Heart left ventricle (tissue), 16 donors: Measurements from ENCODE around the gene GANC. TPM values are rescaled to one million over a fixed set of nuclear protein-coding genes. Genes with fewer than 3 reads are reported as not detected.
A peak's percentile ranks its signal among the peaks of the same experiment; 100 is the strongest.

Source experiments
- ATAC-seq, 4 donors: fragments of 200-7000 bp; cut with Tn5 transposase; one replicate each; pipeline ENCODE4 v1.9.1; 2020 to 2022; ENCODE audit warnings: moderate library complexity in 4 of 4, mild to moderate bottlenecking in 3 of 4, moderate number of reproducible peaks in 1 of 4
- DNase-seq, 5 donors: peaks; one replicate each; pipeline ENCODE4 v3.0.0-alpha.2; 2020
- H3K27ac ChIP-seq, 12 donors: fragments of 200-600 bp; sonication (generic) in 4 of 12; one replicate each; pipeline versions ENCODE4 v1.5.0 to v1.8.0; 2016 to 2022; ENCODE audit warnings: mild to moderate bottlenecking in 2 of 12
- H3K27me3 ChIP-seq, 9 donors: fragments of 200-600 bp; sonication (generic) in 2 of 9; one replicate each; pipeline versions ENCODE4 v1.5.1 to v1.8.0; 2016 to 2022; ENCODE audit warnings: mild to moderate bottlenecking in 3 of 9
- H3K36me3 ChIP-seq, 9 donors: fragments of 200-600 bp; sonication (generic) in 2 of 9; one replicate each; pipeline versions ENCODE4 v1.5.0 to v1.8.0; 2018 to 2022; ENCODE audit warnings: mild to moderate bottlenecking in 2 of 9
- H3K4me1 ChIP-seq, 12 donors: fragments of 200-600 bp; sonication (generic) in 4 of 12; one replicate each; pipeline versions ENCODE4 v1.5.0 to v1.8.0; 2016 to 2022; ENCODE audit warnings: mild to moderate bottlenecking in 3 of 12
- H3K4me3 ChIP-seq, 12 donors: fragments of 200-600 bp; sonication (generic) in 4 of 12; one replicate each; pipeline versions ENCODE4 v1.5.0 to v1.8.0; 2017 to 2022; ENCODE audit warnings: mild to moderate bottlenecking in 9 of 12, moderate library complexity in 4 of 12
- H3K9me3 ChIP-seq, 12 donors: fragments of 200-600 bp; sonication (generic) in 4 of 12; one replicate each; pipeline versions ENCODE4 v1.5.0 to v1.8.0; 2016 to 2022; ENCODE audit warnings: mild to moderate bottlenecking in 1 of 12
- POLR2A ChIP-seq, 2 donors: fragments of 450-650 bp; IDR thresholded peaks; one replicate each; pipeline ENCODE4 v1.6.1; 2017; ENCODE audit warnings: antibody characterized with exemption in 2 of 2, mild to moderate bottlenecking in 2 of 2, moderate library complexity in 2 of 2
- WGBS, 4 donors: extraction: QIAGEN DNeasy Blood & Tissue Kit in 2 of 4; methylation state at CpG; one replicate each; pipeline versions ENCODE4 v1.1.5 to v1.1.7; 2013 to 2018; 5-methylcytosine and 5-hydroxymethylcytosine counted together
- intact Hi-C, 10 donors: fragments of 100-400 bp; cut with DNase I; formaldehyde crosslinking; loops; one replicate each; pipeline versions ENCODE4 v1.11.1 to v1.14.2; 2022
- polyA plus RNA-seq, 2 donors: library from polyadenylated mRNA; stranded (reverse); fragments of 200-250 nt; gene quantifications; one replicate each; pipeline ENCODE4 v1.2.3, GENCODE V29; 2013
- total RNA-seq, 9 donors: library from RNA; depleted of rRNA in 2 of 9; stranded (reverse); fragments of >200 nt in 2 of 9; fragmentation: NEBNext Ultra II Directional in 3 of 9; extraction: Animal tissue kit (Norgen Biotek cat#: 25700) in 3 of 9; gene quantifications; one replicate each; pipeline versions ENCODE4 v1.1.0 to v1.2.4, GENCODE V29; 2016 to 2023
- TF ChIP-seq, protein P1 (sequence below), 12 donors: fragments of 200-600 bp; sonication (generic) in 4 of 12; IDR thresholded peaks; one replicate each; pipeline versions ENCODE4 v1.5.0 to v1.8.0; 2018 to 2022; ENCODE audit warnings: antibody characterized with exemption in 12 of 12, mild to moderate bottlenecking in 5 of 12
- donor health status: ischemic (EF 13 %, LVEDD 7.1; RV severe dilation, severe dysfunction).
- donor health status: healthy with polysubstance abuse.
- donor health status: DM: no; HTN: yes; CAD: no.
- donor health status: DM: no; HTN: no; CAD: no.
- donor health status: ischemic (EF 25% LVEDD 6.9; RV normal size, moderate dysfunction).
- donor health status: ischemic (EF 25% LVEDD 5.7; RV mildly dilated, moderate dysfunction).
- donor health status: healthy.
- donor health status: DM: yes; HTN: yes; CAD: no.
- donor health status: ischemic (EF 35%, LVEDD 5.7; RV mildly dilated, moderate dysfunction).
- donor health status: nonischemic (EF 11% LVEDD 7.7; RV severe dilation, severe dysfunction).
- donor health status: DM: yes; HTN: yes; CAD: no.
- donor health status: PGD.
- donor health status: ischemic (EF 29% LVEDD 5.4; RV normal size, mild dysfunction).
- donor health status: nonischemic (EF 23%, LVEDD 6.1; RV moderate dilation, normal function).

Gene GANC
- total and polyA plus RNA-seq, 11 donors, result 6.8 to 30.2 (median 17.0) TPM

DNA sequence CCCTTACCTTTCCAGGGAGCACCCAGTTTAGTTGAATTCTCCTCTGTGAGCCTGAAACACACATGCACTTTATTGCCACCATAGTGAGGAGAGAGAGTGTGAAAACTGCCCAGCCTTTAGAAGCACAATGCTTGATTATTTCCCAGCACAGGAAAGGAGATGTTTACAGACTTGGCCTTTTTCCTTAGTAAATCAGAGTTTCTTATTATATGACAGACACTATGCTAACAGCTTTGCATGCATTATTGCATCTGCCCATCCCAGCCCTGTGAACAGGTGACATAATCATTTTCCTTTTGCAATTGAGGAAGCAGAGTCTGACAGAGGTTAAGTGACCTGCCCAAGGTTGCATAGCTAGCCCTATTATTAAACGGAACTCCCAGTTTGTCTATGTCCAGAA, 122.8 kb downstream of the GANC start:
- no peaks in the 10 kb centered on the region for H3K9me3 ChIP-seq
- H3K27ac ChIP-seq, result no peak overlapping the region
- 75 to 91% (median 80%) methylated on average over 1 of the region's 1 CpG for WGBS, 4 donors
- no peaks in the 10 kb centered on the region for H3K4me1 ChIP-seq
- H3K27me3 ChIP-seq, result no peaks in the 10 kb centered on the region
- H3K36me3 ChIP-seq, result peaks cover 0 to 27% (median 5%) of the 10 kb centered on the region in 9 donors
- H3K4me3 ChIP-seq, result no peak overlapping the region
- TF ChIP-seq, protein P1, sequence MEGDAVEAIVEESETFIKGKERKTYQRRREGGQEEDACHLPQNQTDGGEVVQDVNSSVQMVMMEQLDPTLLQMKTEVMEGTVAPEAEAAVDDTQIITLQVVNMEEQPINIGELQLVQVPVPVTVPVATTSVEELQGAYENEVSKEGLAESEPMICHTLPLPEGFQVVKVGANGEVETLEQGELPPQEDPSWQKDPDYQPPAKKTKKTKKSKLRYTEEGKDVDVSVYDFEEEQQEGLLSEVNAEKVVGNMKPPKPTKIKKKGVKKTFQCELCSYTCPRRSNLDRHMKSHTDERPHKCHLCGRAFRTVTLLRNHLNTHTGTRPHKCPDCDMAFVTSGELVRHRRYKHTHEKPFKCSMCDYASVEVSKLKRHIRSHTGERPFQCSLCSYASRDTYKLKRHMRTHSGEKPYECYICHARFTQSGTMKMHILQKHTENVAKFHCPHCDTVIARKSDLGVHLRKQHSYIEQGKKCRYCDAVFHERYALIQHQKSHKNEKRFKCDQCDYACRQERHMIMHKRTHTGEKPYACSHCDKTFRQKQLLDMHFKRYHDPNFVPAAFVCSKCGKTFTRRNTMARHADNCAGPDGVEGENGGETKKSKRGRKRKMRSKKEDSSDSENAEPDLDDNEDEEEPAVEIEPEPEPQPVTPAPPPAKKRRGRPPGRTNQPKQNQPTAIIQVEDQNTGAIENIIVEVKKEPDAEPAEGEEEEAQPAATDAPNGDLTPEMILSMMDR (IDR thresholded peaks at IDR 0.05), result no peak
- TF ChIP-seq POLR2A (IDR thresholded peaks at IDR 0.05), result no peak
- intact Hi-C loops, result no loop called here
- ATAC-seq (no peak), DNase-seq (no peak)

DNA sequence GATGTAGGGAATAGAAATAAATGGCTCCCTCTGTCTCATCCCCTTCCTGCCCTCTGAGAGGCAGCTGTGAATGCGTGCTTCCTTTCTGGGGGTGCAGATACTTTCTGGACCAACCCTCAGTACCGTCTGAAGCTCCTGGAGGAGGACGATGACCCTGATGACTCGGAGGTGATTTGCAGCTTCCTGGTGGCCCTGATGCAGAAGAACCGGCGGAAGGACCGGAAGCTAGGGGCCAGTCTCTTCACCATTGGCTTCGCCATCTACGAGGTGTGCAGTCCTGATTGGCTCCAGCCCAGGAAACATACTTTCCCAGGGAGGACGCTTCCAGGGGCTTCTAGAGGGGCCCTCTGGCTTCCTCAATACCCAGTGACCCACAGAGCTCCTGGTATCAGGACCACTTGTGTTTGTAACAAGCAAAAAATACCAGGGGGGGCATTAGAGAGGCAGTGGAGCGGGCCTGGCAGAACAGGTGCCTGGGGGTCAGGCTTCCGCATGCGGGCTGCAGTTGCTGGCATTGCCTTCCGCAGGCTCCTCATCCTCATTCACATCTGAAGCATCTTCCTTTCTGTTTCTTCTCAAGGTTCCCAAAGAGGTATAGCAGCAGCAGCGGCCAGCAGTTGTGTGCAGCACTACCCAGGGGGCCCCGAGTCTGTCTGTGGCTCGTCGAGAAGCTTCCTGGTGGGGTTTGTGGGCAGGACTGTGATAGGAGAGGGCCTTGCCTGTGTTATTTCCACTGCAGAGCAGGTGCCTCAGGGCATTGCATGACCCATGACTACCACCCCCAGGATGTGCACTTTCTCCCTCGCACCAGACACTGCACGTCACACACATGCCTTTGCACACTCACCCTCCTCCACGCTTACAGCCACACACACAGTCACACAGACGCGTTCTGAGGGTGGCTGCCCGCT, 128.8 kb downstream of the GANC start:
- Histone ChIP-seq H3K4me3 (no peak overlapping the region), H3K4me1 (peaks cover 0 to 8% (median 0%) of the 10 kb centered on the region in 12 donors), H3K27me3 (no peaks in the 10 kb centered on the region), H3K9me3 (no peaks in the 10 kb centered on the region), H3K36me3 (peaks cover 0 to 58% (median 19%) of the 10 kb centered on the region in 9 donors), H3K27ac (no peak overlapping the region)
- ATAC-seq (no peak), DNase-seq (no peak)
- intact Hi-C loops, result no loop called here
- 81 to 91% (median 87%) methylated on average over 21 to 24 of the region's 24 CpGs for WGBS, 4 donors
- TF ChIP-seq, protein P1 (IDR thresholded peaks at IDR 0.05), result no peak
- no peak for TF ChIP-seq POLR2A (IDR thresholded peaks at IDR 0.05)

DNA sequence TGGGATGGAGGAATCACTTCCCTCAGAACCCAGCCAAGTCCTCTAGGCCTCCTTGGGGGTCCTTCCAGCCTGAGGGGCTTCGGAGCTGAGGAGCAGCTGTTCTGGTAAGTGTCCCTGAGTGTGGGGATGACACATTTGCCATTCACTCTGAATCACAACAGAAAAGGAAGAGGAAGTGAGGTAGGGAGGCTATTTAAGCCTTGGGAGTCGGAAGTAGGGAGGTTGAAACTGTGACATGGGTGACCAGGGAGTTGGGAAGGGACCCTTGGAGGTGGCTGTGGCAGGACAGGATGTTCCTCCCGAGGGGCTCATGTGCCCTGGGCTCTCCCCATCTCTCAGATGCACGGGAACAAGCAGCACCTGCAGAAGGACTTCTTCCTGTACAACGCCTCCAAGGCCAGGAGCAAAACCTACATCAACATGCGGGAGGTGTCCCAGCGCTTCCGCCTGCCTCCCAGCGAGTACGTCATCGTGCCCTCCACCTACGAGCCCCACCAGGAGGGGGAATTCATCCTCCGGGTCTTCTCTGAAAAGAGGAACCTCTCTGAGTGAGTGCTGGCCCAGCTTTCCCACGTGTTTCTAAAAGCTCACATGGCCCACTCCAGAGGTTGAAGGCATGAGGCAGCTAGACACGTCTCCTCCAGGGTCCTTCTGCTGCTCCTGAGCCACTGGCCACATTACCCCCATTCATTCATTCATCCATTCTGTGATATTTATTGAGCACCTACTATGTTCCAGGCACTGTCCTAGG, 129.6 kb downstream of the GANC start:
- no peak overlapping the region for H3K4me3 ChIP-seq
- WGBS, 4 donors, result 84 to 91% (median 87%) methylated on average over 15 of the region's 15 CpGs
- peaks cover 0 to 56% (median 19%) of the 10 kb centered on the region in 9 donors for H3K36me3 ChIP-seq
- TF ChIP-seq POLR2A (IDR thresholded peaks at IDR 0.05), result no peak
- TF ChIP-seq, protein P1 (IDR thresholded peaks at IDR 0.05), result no peak
- DNase-seq (no peak), ATAC-seq (peak in 1 of 4 donors; percentile 29)
- H3K9me3 ChIP-seq, result no peaks in the 10 kb centered on the region
- H3K27me3 ChIP-seq, result no peaks in the 10 kb centered on the region
- H3K27ac ChIP-seq, result no peak overlapping the region
- intact Hi-C loops, result no loop called here
- H3K4me1 ChIP-seq, result peaks cover 0 to 8% (median 0%) of the 10 kb centered on the region in 12 donors

DNA sequence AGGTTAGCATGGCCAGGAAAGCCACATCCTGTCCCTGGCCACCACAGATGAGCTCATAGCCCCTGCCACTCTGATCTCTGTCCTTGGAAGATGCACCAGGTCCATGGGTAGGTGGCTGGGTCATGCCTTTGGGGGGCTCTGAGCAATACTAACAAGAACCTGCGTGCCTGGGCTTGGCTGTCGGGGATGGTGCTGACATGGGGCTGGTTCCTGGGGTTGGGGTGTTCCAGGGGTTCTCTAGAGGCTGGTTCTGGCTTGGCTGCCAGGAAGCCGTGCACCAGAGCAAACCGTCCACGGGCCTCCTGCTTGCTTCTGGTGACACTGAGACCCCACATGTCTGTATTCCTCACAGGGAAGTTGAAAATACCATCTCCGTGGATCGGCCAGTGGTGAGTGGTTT, 130.4 kb downstream of the GANC start:
- Histone ChIP-seq H3K9me3 (no peaks in the 10 kb centered on the region), H3K4me1 (peaks cover 0 to 8% (median 0%) of the 10 kb centered on the region in 12 donors), H3K4me3 (no peak overlapping the region), H3K36me3 (peaks cover 0 to 54% (median 19%) of the 10 kb centered on the region in 9 donors), H3K27me3 (no peaks in the 10 kb centered on the region), H3K27ac (no peak overlapping the region)
- intact Hi-C loops, result no loop called here
- WGBS, 4 donors, result 84 to 98% (median 96%) methylated on average over 7 of the region's 7 CpGs
- ATAC-seq (no peak), DNase-seq (no peak)
- TF ChIP-seq, protein P1 (IDR thresholded peaks at IDR 0.05), result no peak
- TF ChIP-seq POLR2A (IDR thresholded peaks at IDR 0.05), result no peak
